ENCODE data around the gene TOX2.

DNA sequence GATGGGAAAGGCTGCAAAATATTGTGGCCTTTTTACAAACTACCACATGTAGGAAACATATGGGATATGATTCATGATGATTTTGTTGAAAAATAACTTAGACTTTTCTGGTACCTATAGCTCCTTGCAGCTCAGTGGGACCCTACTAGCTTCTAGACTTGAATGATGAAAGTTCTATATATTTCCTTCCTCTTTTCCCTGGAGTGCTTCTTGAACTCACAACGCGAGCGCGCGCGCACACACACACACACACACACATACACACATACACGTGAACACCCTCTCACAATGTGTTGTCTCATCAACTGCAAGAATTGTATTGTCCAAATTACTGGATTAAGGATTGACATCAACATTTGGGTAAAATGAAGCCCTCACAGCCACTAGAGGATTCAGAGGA, 61.9 kb downstream of the TOX2 start:
- TF ChIP-seq, protein P1, sequence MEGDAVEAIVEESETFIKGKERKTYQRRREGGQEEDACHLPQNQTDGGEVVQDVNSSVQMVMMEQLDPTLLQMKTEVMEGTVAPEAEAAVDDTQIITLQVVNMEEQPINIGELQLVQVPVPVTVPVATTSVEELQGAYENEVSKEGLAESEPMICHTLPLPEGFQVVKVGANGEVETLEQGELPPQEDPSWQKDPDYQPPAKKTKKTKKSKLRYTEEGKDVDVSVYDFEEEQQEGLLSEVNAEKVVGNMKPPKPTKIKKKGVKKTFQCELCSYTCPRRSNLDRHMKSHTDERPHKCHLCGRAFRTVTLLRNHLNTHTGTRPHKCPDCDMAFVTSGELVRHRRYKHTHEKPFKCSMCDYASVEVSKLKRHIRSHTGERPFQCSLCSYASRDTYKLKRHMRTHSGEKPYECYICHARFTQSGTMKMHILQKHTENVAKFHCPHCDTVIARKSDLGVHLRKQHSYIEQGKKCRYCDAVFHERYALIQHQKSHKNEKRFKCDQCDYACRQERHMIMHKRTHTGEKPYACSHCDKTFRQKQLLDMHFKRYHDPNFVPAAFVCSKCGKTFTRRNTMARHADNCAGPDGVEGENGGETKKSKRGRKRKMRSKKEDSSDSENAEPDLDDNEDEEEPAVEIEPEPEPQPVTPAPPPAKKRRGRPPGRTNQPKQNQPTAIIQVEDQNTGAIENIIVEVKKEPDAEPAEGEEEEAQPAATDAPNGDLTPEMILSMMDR (conservative IDR thresholded peaks at IDR 0.05; ENCODE audit: low read depth, low read length): no peak
- TF ChIP-seq RAD21 (IDR thresholded peaks at IDR 0.05; ENCODE audit: low read length) (no peak), CHD1 (IDR thresholded peaks at IDR 0.05; ENCODE audit: low read depth, low read length) (no peak), POLR2A (IDR thresholded peaks at IDR 0.05; ENCODE audit: low read depth, low read length) (no peak), SMC3 (IDR thresholded peaks at IDR 0.05; ENCODE audit: low read depth, low read length) (no peak), MXI1 (IDR thresholded peaks at IDR 0.05; ENCODE audit: borderline replicate concordance, low read depth, low read length) (no peak), RFX5 (IDR thresholded peaks at IDR 0.05; ENCODE audit: low read depth, low read length) (no peak), CEBPB (IDR thresholded peaks at IDR 0.05; ENCODE audit: low read depth, low read length) (no peak), MAFK (IDR thresholded peaks at IDR 0.05; ENCODE audit: low read depth, low read length) (no peak), BHLHE40 (IDR thresholded peaks at IDR 0.05; ENCODE audit: low read depth, low read length) (no peak), RCOR1 (IDR thresholded peaks at IDR 0.05; ENCODE audit: insufficient replicate concordance, low read length) (no peak), MAZ (IDR thresholded peaks at IDR 0.05; ENCODE audit: borderline replicate concordance, low read depth, low read length) (no peak)
- TF ChIP-seq, protein P2, sequence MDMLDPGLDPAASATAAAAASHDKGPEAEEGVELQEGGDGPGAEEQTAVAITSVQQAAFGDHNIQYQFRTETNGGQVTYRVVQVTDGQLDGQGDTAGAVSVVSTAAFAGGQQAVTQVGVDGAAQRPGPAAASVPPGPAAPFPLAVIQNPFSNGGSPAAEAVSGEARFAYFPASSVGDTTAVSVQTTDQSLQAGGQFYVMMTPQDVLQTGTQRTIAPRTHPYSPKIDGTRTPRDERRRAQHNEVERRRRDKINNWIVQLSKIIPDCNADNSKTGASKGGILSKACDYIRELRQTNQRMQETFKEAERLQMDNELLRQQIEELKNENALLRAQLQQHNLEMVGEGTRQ (IDR thresholded peaks at IDR 0.05; ENCODE audit: low read depth, low read length): no peak
- TF ChIP-seq, protein P3, sequence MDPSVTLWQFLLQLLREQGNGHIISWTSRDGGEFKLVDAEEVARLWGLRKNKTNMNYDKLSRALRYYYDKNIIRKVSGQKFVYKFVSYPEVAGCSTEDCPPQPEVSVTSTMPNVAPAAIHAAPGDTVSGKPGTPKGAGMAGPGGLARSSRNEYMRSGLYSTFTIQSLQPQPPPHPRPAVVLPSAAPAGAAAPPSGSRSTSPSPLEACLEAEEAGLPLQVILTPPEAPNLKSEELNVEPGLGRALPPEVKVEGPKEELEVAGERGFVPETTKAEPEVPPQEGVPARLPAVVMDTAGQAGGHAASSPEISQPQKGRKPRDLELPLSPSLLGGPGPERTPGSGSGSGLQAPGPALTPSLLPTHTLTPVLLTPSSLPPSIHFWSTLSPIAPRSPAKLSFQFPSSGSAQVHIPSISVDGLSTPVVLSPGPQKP (IDR thresholded peaks at IDR 0.05; ENCODE audit: borderline replicate concordance, low read depth, low read length): no peak

Measured in IMR-90 (cell line).